K562 (cell line): ENCODE measurements around the gene AP1AR.

Experiments used
- FOS ChIP-seq: IDR thresholded peaks from 3 replicates; pipeline ENCODE4 v1.6.1; 2011; ENCODE audit not compliant: insufficient read length; ENCODE audit errors: extremely low read depth
- REST ChIP-seq, 2 experiments: fragments of 450-650 bp; formaldehyde crosslinking in 1 of 2; IDR thresholded peaks; 2 replicates each; pipeline versions ENCODE4 v1.4.0 to v1.6.1; 2014 to 2020; ENCODE audit warnings: mild to moderate bottlenecking in 2 of 2, borderline replicate concordance in 1 of 2, low read depth in 1 of 2
- USF1 ChIP-seq: sonication (generic); formaldehyde crosslinking; IDR thresholded peaks from 2 replicates; pipeline ENCODE4 v1.9.0; 2022; ENCODE audit warnings: mild to moderate bottlenecking, missing genetic modification reagents

- no peak for TF ChIP-seq REST (IDR thresholded peaks at IDR 0.05; ENCODE audit: borderline replicate concordance)
- no peak for TF ChIP-seq REST (CRISPR knock-in tag; IDR thresholded peaks at IDR 0.05; ENCODE audit: low read depth)
- TF ChIP-seq FOS, result no peak
- no peak for TF ChIP-seq USF1 (CRISPR knock-in tag)
These were observed 40.7 kb downstream of the AP1AR start for GRCh38 chr4:112272292-112272691.
